A549 (cell line): ENCODE results near the gene PVRIG.
"Not testable (repeated sequence)": the region's sequence is repeated elsewhere in the genome, so short reads cannot be mapped to it uniquely, and the experiment has no call there.

Experiments
- BCL3 ChIP-seq: fragments of >200 bp; sonication (Bioruptor Twin); formaldehyde crosslinking; IDR thresholded peaks from 3 replicates; pipeline ENCODE4 v1.6.1; 2016
- CEBPB ChIP-seq, 2 experiments: fragments of >200 bp in 1 of 2; sonication (Bioruptor Twin) in 1 of 2; formaldehyde crosslinking in 1 of 2; IDR thresholded peaks; 2 replicates each; pipeline ENCODE4 v1.6.1; 2012 to 2016
- CTCF ChIP-seq: fragments of >200 bp; sonication (Bioruptor Twin); formaldehyde crosslinking; IDR thresholded peaks from 3 replicates; pipeline ENCODE4 v1.5.1; 2016
- EP300 ChIP-seq, 2 experiments: fragments of >200 bp; sonication (Bioruptor Twin); formaldehyde crosslinking; IDR thresholded peaks; 2 replicates in 1 of 2; 3 replicates in 1 of 2; pipeline ENCODE4 v1.6.1; 2016 to 2017
- MYC ChIP-seq: IDR thresholded peaks from 2 replicates; pipeline ENCODE4 v1.6.1; 2012; ENCODE audit warnings: mild to moderate bottlenecking, inconsistent platforms, low read length, improper control_type of control experiment, borderline replicate concordance
- POLR2A ChIP-seq: IDR thresholded peaks from 2 replicates; pipeline ENCODE4 v1.6.1; 2012; ENCODE audit warnings: mild to moderate bottlenecking, low read length
- REST ChIP-seq: fragments of 200-600 bp; sonication (generic); IDR thresholded peaks from 2 replicates; pipeline ENCODE4 v1.6.1; 2016; ENCODE audit warnings: antibody characterized with exemption, mild to moderate bottlenecking, moderate library complexity
- USF2 ChIP-seq: fragments of 450-650 bp; IDR thresholded peaks from 2 replicates; pipeline ENCODE4 v1.6.1; 2014; ENCODE audit warnings: antibody characterized with exemption

- TF ChIP-seq CEBPB (IDR thresholded peaks at IDR 0.05); USF2; MYC; BCL3; REST; EP300 (IDR thresholded peaks at IDR 0.05); CTCF; POLR2A: not testable (repeated sequence)
These were observed 27.4 kb upstream of the PVRIG start for GRCh38 chr7:100192281-100192862.
